ENCODE results near the gene LONP2.

LONP2 gene

GRCh38 chr16:48256579-48257177, 12.6 kb downstream of the LONP2 start:
- no peak overlapping the region for H3K4ac ChIP-seq (ENCODE audit: low read length)
- no peak overlapping the region for H3K18ac ChIP-seq (ENCODE audit: low read length)
- no peak for DNase-seq (ENCODE audit: low spot score)
- H3K4me2 ChIP-seq (ENCODE audit: insufficient read depth, low read length, poor library complexity, severe bottlenecking) = no peak overlapping the region
- H3K79me1 ChIP-seq (ENCODE audit: low read depth, low read length) = no peaks in the 10 kb centered on the region
- H3K4me3 ChIP-seq (ENCODE audit: low read length in 2 of 2) = no peak overlapping the region
- H2BK15ac ChIP-seq (ENCODE audit: low read length) = no peak overlapping the region
- H4K8ac ChIP-seq (ENCODE audit: low read depth, low read length) = no peak overlapping the region
- no peaks in the 10 kb centered on the region for H3K27me3 ChIP-seq (ENCODE audit: control insufficient read depth in 3 of 3, insufficient read depth in 3 of 3, low read depth in 1 of 3, low read length in 3 of 3)
- H2BK12ac ChIP-seq (ENCODE audit: low read length) = no peak overlapping the region
- H2BK120ac ChIP-seq (ENCODE audit: low read depth, low read length) = no peak overlapping the region
- H3K4me1 ChIP-seq (ENCODE audit: control insufficient read depth in 2 of 2, insufficient read depth in 1 of 2, low read depth in 1 of 2, low read length in 2 of 2) = no peaks in the 10 kb centered on the region
- H2AK5ac ChIP-seq (ENCODE audit: low read depth, low read length) = no peak overlapping the region
- WGBS, 2 donors (ENCODE audit: extremely low coverage in 2 of 2, insufficient read length in 2 of 2, insufficient replicate concordance in 1 of 2) = no CpG with 5 or more reads among the region's 7 CpGs
- H3K23ac ChIP-seq (ENCODE audit: low read depth, low read length, poor library complexity) = no peak overlapping the region
- H2AFZ ChIP-seq (ENCODE audit: low read length) = no peak overlapping the region
- no peak overlapping the region for H3K27ac ChIP-seq (replicated peaks; ENCODE audit: low read length)
- H3K36me3 ChIP-seq (replicated peaks in 1 of 2; ENCODE audit: control insufficient read depth in 2 of 2, insufficient read depth in 2 of 2, low read length in 2 of 2) = peaks cover 7 to 93% of the 10 kb centered on the region in 2 donors
- no peak overlapping the region for H3K14ac ChIP-seq (ENCODE audit: low read length)
- H3K9me3 ChIP-seq (replicated peaks in 1 of 2; ENCODE audit: control insufficient read depth in 2 of 2, insufficient read depth in 1 of 2, low read depth in 1 of 2, low read length in 2 of 2) = no peaks in the 10 kb centered on the region
- no peak overlapping the region for H2BK5ac ChIP-seq (ENCODE audit: low read length)
- H3K9ac ChIP-seq (ENCODE audit: low read depth, low read length, poor library complexity) = no peak overlapping the region
- H4K91ac ChIP-seq (ENCODE audit: low read depth, low read length, poor library complexity) = no peak overlapping the region

GRCh38 chr16:48261569-48261968, 17.5 kb downstream of the LONP2 start:
- Histone ChIP-seq H2BK15ac (ENCODE audit: low read length) (no peak overlapping the region), H3K79me1 (ENCODE audit: low read depth, low read length) (no peaks in the 10 kb centered on the region), H3K27me3 (ENCODE audit: control insufficient read depth in 3 of 3, insufficient read depth in 3 of 3, low read depth in 1 of 3, low read length in 3 of 3) (no peaks in the 10 kb centered on the region), H3K18ac (ENCODE audit: low read length) (no peak overlapping the region), H2AK5ac (ENCODE audit: low read depth, low read length) (no peak overlapping the region), H3K36me3 (replicated peaks in 1 of 2; ENCODE audit: control insufficient read depth in 2 of 2, insufficient read depth in 2 of 2, low read length in 2 of 2) (peaks cover 2 to 85% of the 10 kb centered on the region in 2 donors), H2BK12ac (ENCODE audit: low read length) (no peak overlapping the region), H3K4me3 (ENCODE audit: low read length in 2 of 2) (no peak overlapping the region), H3K9ac (ENCODE audit: low read depth, low read length, poor library complexity) (no peak overlapping the region), H2AFZ (ENCODE audit: low read length) (no peak overlapping the region), H3K9me3 (replicated peaks in 1 of 2; ENCODE audit: control insufficient read depth in 2 of 2, insufficient read depth in 1 of 2, low read depth in 1 of 2, low read length in 2 of 2) (no peaks in the 10 kb centered on the region), H3K4me1 (ENCODE audit: control insufficient read depth in 2 of 2, insufficient read depth in 1 of 2, low read depth in 1 of 2, low read length in 2 of 2) (no peaks in the 10 kb centered on the region), H4K8ac (ENCODE audit: low read depth, low read length) (no peak overlapping the region), H3K27ac (replicated peaks; ENCODE audit: low read length) (no peak overlapping the region), H4K91ac (ENCODE audit: low read depth, low read length, poor library complexity) (no peak overlapping the region), H2BK5ac (ENCODE audit: low read length) (no peak overlapping the region), H3K4me2 (ENCODE audit: insufficient read depth, low read length, poor library complexity, severe bottlenecking) (no peak overlapping the region), H3K4ac (ENCODE audit: low read length) (no peak overlapping the region), H2BK120ac (ENCODE audit: low read depth, low read length) (no peak overlapping the region), H3K14ac (ENCODE audit: low read length) (no peak overlapping the region), H3K23ac (ENCODE audit: low read depth, low read length, poor library complexity) (no peak overlapping the region)
- no CpG with 5 or more reads among the region's 1 CpG for WGBS, 2 donors (ENCODE audit: extremely low coverage in 2 of 2, insufficient read length in 2 of 2, insufficient replicate concordance in 1 of 2)
- no peak for DNase-seq (ENCODE audit: low spot score)

GRCh38 chr16:48262631-48263030, 18.5 kb downstream of the LONP2 start:
- Histone ChIP-seq H3K9ac (ENCODE audit: low read depth, low read length, poor library complexity) (no peak overlapping the region), H3K4me1 (ENCODE audit: control insufficient read depth in 2 of 2, insufficient read depth in 1 of 2, low read depth in 1 of 2, low read length in 2 of 2) (no peaks in the 10 kb centered on the region), H2AFZ (ENCODE audit: low read length) (no peak overlapping the region), H4K91ac (ENCODE audit: low read depth, low read length, poor library complexity) (no peak overlapping the region), H3K14ac (ENCODE audit: low read length) (no peak overlapping the region), H3K27ac (replicated peaks; ENCODE audit: low read length) (no peak overlapping the region), H2BK5ac (ENCODE audit: low read length) (no peak overlapping the region), H2BK15ac (ENCODE audit: low read length) (no peak overlapping the region), H3K36me3 (replicated peaks in 1 of 2; ENCODE audit: control insufficient read depth in 2 of 2, insufficient read depth in 2 of 2, low read length in 2 of 2) (peaks cover 2 to 78% of the 10 kb centered on the region in 2 donors), H3K9me3 (replicated peaks in 1 of 2; ENCODE audit: control insufficient read depth in 2 of 2, insufficient read depth in 1 of 2, low read depth in 1 of 2, low read length in 2 of 2) (no peaks in the 10 kb centered on the region), H2AK5ac (ENCODE audit: low read depth, low read length) (no peak overlapping the region), H3K4ac (ENCODE audit: low read length) (no peak overlapping the region), H2BK12ac (ENCODE audit: low read length) (no peak overlapping the region), H3K4me2 (ENCODE audit: insufficient read depth, low read length, poor library complexity, severe bottlenecking) (no peak overlapping the region), H4K8ac (ENCODE audit: low read depth, low read length) (no peak overlapping the region), H3K27me3 (ENCODE audit: control insufficient read depth in 3 of 3, insufficient read depth in 3 of 3, low read depth in 1 of 3, low read length in 3 of 3) (no peaks in the 10 kb centered on the region), H3K79me1 (ENCODE audit: low read depth, low read length) (no peaks in the 10 kb centered on the region), H2BK120ac (ENCODE audit: low read depth, low read length) (no peak overlapping the region), H3K18ac (ENCODE audit: low read length) (no peak overlapping the region), H3K4me3 (ENCODE audit: low read length in 2 of 2) (no peak overlapping the region), H3K23ac (ENCODE audit: low read depth, low read length, poor library complexity) (no peak overlapping the region)
- no peak for DNase-seq (ENCODE audit: low spot score)
- WGBS, 2 donors (ENCODE audit: extremely low coverage in 2 of 2, insufficient read length in 2 of 2, insufficient replicate concordance in 1 of 2) = no CpG with 5 or more reads among the region's 2 CpGs

GRCh38 chr16:48269011-48269410, 24.9 kb downstream of the LONP2 start:
- no peak overlapping the region for H2BK12ac ChIP-seq (ENCODE audit: low read length)
- H2BK15ac ChIP-seq (ENCODE audit: low read length) = no peak overlapping the region
- H4K8ac ChIP-seq (ENCODE audit: low read depth, low read length) = no peak overlapping the region
- H3K4me3 ChIP-seq (ENCODE audit: low read length in 2 of 2) = no peak overlapping the region
- H3K18ac ChIP-seq (ENCODE audit: low read length) = no peak overlapping the region
- H2BK120ac ChIP-seq (ENCODE audit: low read depth, low read length) = no peak overlapping the region
- H3K4me1 ChIP-seq (ENCODE audit: control insufficient read depth in 2 of 2, insufficient read depth in 1 of 2, low read depth in 1 of 2, low read length in 2 of 2) = peaks cover 0 to 4% of the 10 kb centered on the region in 2 donors
- H2AFZ ChIP-seq (ENCODE audit: low read length) = no peak overlapping the region
- no peaks in the 10 kb centered on the region for H3K27me3 ChIP-seq (ENCODE audit: control insufficient read depth in 3 of 3, insufficient read depth in 3 of 3, low read depth in 1 of 3, low read length in 3 of 3)
- H3K27ac ChIP-seq (replicated peaks; ENCODE audit: low read length) = no peak overlapping the region
- no peak overlapping the region for H2BK5ac ChIP-seq (ENCODE audit: low read length)
- peaks cover 2 to 66% of the 10 kb centered on the region in 2 donors for H3K36me3 ChIP-seq (replicated peaks in 1 of 2; ENCODE audit: control insufficient read depth in 2 of 2, insufficient read depth in 2 of 2, low read length in 2 of 2)
- no peak overlapping the region for H3K4ac ChIP-seq (ENCODE audit: low read length)
- no peak overlapping the region for H3K14ac ChIP-seq (ENCODE audit: low read length)
- no peak overlapping the region for H3K23ac ChIP-seq (ENCODE audit: low read depth, low read length, poor library complexity)
- no peak overlapping the region for H3K4me2 ChIP-seq (ENCODE audit: insufficient read depth, low read length, poor library complexity, severe bottlenecking)
- no peak overlapping the region for H4K91ac ChIP-seq (ENCODE audit: low read depth, low read length, poor library complexity)
- H3K9ac ChIP-seq (ENCODE audit: low read depth, low read length, poor library complexity) = no peak overlapping the region
- H2AK5ac ChIP-seq (ENCODE audit: low read depth, low read length) = no peak overlapping the region
- DNase-seq (ENCODE audit: low spot score) = no peak
- no peaks in the 10 kb centered on the region for H3K9me3 ChIP-seq (replicated peaks in 1 of 2; ENCODE audit: control insufficient read depth in 2 of 2, insufficient read depth in 1 of 2, low read depth in 1 of 2, low read length in 2 of 2)
- no peaks in the 10 kb centered on the region for H3K79me1 ChIP-seq (ENCODE audit: low read depth, low read length)
